ENCODE measurements around the gene TRMT1L.

The TRMT1L gene

GRCh38 chr1:185152187-185152767, 4.5 kb downstream of the TRMT1L start:
- no peaks in the 10 kb centered on the region for H3K9me3 ChIP-seq (ENCODE audit: insufficient read depth, low read depth, low read length)
- H3K36me3 ChIP-seq (ENCODE audit: insufficient read depth, low read length): no peaks in the 10 kb centered on the region; the same call in 1 of the 2 replicates
- no peak overlapping the region for H3K4me3 ChIP-seq (ENCODE audit: low read length, poor library complexity, severe bottlenecking)
- H3K4me1 ChIP-seq (ENCODE audit: insufficient read depth, low read length, poor library complexity, severe bottlenecking): peaks cover 28% of the 10 kb centered on the region
- no peak overlapping the region for H3K9ac ChIP-seq (ENCODE audit: low read depth, low read length, poor library complexity, severe bottlenecking)
- no peaks in the 10 kb centered on the region for H3F3A ChIP-seq (ENCODE audit: low read depth)
- no peaks in the 10 kb centered on the region for H3K27me3 ChIP-seq (ENCODE audit: insufficient read depth, low read length, poor library complexity, severe bottlenecking)
- H3K9me2 ChIP-seq (replicated peaks; ENCODE audit: low read depth, low read length): no peaks in the 10 kb centered on the region
- TF ChIP-seq EZH2phosphoT487 (IDR thresholded peaks at IDR 0.05; ENCODE audit: borderline replicate concordance): no peak
- TF ChIP-seq CTCF (conservative IDR thresholded peaks at IDR 0.05; ENCODE audit: low read length): no peak
- no peak overlapping the region for H3K4me2 ChIP-seq (ENCODE audit: low read depth, low read length, poor library complexity, severe bottlenecking)
- H3K79me2 ChIP-seq (ENCODE audit: insufficient read depth, low read length): peaks cover 19% of the 10 kb centered on the region
- H4K20me1 ChIP-seq (ENCODE audit: insufficient read depth, low read length, poor library complexity, severe bottlenecking): peaks cover 6% of the 10 kb centered on the region
- H2AFZ ChIP-seq (ENCODE audit: low read length): no peak overlapping the region

GRCh38 chr1:185151215-185151614, 5.5 kb downstream of the TRMT1L start:
- Histone ChIP-seq H3K79me2 (ENCODE audit: insufficient read depth, low read length) (peaks cover 15% of the 10 kb centered on the region), H3F3A (ENCODE audit: low read depth) (no peaks in the 10 kb centered on the region), H3K9me2 (replicated peaks; ENCODE audit: low read depth, low read length) (no peaks in the 10 kb centered on the region), H3K9me3 (ENCODE audit: insufficient read depth, low read depth, low read length) (no peaks in the 10 kb centered on the region), H3K36me3 (ENCODE audit: insufficient read depth, low read length) (no peaks in the 10 kb centered on the region; the same call in 1 of the 2 replicates), H3K4me2 (ENCODE audit: low read depth, low read length, poor library complexity, severe bottlenecking) (no peak overlapping the region), H2AFZ (ENCODE audit: low read length) (no peak overlapping the region), H3K4me3 (ENCODE audit: low read length, poor library complexity, severe bottlenecking) (no peak overlapping the region), H3K27me3 (ENCODE audit: insufficient read depth, low read length, poor library complexity, severe bottlenecking) (no peaks in the 10 kb centered on the region), H3K4me1 (ENCODE audit: insufficient read depth, low read length, poor library complexity, severe bottlenecking) (peaks cover 28% of the 10 kb centered on the region), H3K9ac (ENCODE audit: low read depth, low read length, poor library complexity, severe bottlenecking) (no peak overlapping the region), H4K20me1 (ENCODE audit: insufficient read depth, low read length, poor library complexity, severe bottlenecking) (peaks cover 3% of the 10 kb centered on the region)
- TF ChIP-seq EZH2phosphoT487 (IDR thresholded peaks at IDR 0.05; ENCODE audit: borderline replicate concordance): no peak
- no peak for TF ChIP-seq CTCF (conservative IDR thresholded peaks at IDR 0.05; ENCODE audit: low read length)

- Histone ChIP-seq H3K9ac (ENCODE audit: low read depth, low read length, poor library complexity, severe bottlenecking) (no peak overlapping the region), H3K36me3 (ENCODE audit: insufficient read depth, low read length) (no peaks in the 10 kb centered on the region; the same call in 1 of the 2 replicates), H3K4me3 (ENCODE audit: low read length, poor library complexity, severe bottlenecking) (no peak overlapping the region), H3K4me1 (ENCODE audit: insufficient read depth, low read length, poor library complexity, severe bottlenecking) (no peaks in the 10 kb centered on the region), H3K4me2 (ENCODE audit: low read depth, low read length, poor library complexity, severe bottlenecking) (no peak overlapping the region), H4K20me1 (ENCODE audit: insufficient read depth, low read length, poor library complexity, severe bottlenecking) (no peaks in the 10 kb centered on the region), H3K79me2 (ENCODE audit: insufficient read depth, low read length) (no peaks in the 10 kb centered on the region), H3K27me3 (ENCODE audit: insufficient read depth, low read length, poor library complexity, severe bottlenecking) (no peaks in the 10 kb centered on the region), H2AFZ (ENCODE audit: low read length) (no peak overlapping the region), H3K9me2 (replicated peaks; ENCODE audit: low read depth, low read length) (no peaks in the 10 kb centered on the region), H3K9me3 (ENCODE audit: insufficient read depth, low read depth, low read length) (no peaks in the 10 kb centered on the region), H3F3A (ENCODE audit: low read depth) (no peaks in the 10 kb centered on the region)
- TF ChIP-seq CTCF (conservative IDR thresholded peaks at IDR 0.05; ENCODE audit: low read length): no peak
- TF ChIP-seq EZH2phosphoT487 (IDR thresholded peaks at IDR 0.05; ENCODE audit: borderline replicate concordance): no peak
Observed at GRCh38 chr1:185144233-185144632, 12.5 kb downstream of the TRMT1L start.
